Measurements from ENCODE around the gene PALLD. TPM values are rescaled to one million over a fixed set of nuclear protein-coding genes. Genes with fewer than 3 reads are reported as not detected.

Gene PALLD
- total RNA-seq, 1 experiment from 2014 or later = 166 TPM

DNA sequence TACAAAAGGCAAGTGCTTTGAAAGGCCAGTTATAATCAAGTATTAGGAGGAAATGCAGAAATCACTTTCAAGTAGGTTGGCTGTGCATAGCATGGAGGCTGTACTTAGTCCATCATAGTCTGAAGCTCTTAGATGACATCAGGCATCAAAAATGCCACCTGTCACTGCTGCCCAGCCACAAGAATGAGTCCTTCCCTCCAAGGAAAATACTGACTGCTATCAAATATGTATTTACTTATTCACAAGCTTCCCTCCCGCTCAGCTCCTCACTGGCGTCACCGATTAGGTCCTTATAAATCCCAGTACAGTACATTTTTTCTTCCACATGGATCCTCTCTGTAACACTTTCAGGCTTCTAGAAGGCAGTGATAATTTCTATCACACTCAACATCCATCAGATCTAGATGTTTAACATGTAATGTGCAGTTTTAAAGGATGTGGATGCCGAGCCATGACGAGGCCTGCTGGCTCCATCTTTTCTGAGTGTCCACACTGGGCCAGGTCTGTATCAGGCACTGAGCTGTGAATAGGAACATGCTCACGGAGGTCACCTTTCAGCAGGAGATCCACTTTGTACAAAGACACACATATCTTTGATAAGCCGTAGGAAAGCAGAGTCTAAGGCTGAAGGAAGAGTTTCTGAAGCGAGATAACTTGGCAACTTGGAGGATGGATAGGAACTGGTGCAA, 121.9 kb downstream of the PALLD start (continued):
- no peak for TF ChIP-seq CTCF (IDR thresholded peaks at IDR 0.05 in 2 of 3, conservative IDR thresholded peaks at IDR 0.05 in 1 of 3; ENCODE audit: borderline replicate concordance in 1 of 3, insufficient read depth in 1 of 3, low read depth in 2 of 3, low read length in 2 of 3)
- TF ChIP-seq, protein P1, sequence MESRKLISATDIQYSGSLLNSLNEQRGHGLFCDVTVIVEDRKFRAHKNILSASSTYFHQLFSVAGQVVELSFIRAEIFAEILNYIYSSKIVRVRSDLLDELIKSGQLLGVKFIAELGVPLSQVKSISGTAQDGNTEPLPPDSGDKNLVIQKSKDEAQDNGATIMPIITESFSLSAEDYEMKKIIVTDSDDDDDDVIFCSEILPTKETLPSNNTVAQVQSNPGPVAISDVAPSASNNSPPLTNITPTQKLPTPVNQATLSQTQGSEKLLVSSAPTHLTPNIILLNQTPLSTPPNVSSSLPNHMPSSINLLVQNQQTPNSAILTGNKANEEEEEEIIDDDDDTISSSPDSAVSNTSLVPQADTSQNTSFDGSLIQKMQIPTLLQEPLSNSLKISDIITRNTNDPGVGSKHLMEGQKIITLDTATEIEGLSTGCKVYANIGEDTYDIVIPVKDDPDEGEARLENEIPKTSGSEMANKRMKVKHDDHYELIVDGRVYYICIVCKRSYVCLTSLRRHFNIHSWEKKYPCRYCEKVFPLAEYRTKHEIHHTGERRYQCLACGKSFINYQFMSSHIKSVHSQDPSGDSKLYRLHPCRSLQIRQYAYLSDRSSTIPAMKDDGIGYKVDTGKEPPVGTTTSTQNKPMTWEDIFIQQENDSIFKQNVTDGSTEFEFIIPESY (IDR thresholded peaks at IDR 0.05; ENCODE audit: extremely low read depth, insufficient replicate concordance, low read length) = no peak
- TF ChIP-seq, protein P2, sequence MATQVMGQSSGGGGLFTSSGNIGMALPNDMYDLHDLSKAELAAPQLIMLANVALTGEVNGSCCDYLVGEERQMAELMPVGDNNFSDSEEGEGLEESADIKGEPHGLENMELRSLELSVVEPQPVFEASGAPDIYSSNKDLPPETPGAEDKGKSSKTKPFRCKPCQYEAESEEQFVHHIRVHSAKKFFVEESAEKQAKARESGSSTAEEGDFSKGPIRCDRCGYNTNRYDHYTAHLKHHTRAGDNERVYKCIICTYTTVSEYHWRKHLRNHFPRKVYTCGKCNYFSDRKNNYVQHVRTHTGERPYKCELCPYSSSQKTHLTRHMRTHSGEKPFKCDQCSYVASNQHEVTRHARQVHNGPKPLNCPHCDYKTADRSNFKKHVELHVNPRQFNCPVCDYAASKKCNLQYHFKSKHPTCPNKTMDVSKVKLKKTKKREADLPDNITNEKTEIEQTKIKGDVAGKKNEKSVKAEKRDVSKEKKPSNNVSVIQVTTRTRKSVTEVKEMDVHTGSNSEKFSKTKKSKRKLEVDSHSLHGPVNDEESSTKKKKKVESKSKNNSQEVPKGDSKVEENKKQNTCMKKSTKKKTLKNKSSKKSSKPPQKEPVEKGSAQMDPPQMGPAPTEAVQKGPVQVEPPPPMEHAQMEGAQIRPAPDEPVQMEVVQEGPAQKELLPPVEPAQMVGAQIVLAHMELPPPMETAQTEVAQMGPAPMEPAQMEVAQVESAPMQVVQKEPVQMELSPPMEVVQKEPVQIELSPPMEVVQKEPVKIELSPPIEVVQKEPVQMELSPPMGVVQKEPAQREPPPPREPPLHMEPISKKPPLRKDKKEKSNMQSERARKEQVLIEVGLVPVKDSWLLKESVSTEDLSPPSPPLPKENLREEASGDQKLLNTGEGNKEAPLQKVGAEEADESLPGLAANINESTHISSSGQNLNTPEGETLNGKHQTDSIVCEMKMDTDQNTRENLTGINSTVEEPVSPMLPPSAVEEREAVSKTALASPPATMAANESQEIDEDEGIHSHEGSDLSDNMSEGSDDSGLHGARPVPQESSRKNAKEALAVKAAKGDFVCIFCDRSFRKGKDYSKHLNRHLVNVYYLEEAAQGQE (IDR thresholded peaks at IDR 0.05; ENCODE audit: low read depth) = no peak
- TF ChIP-seq TCF7L2 (IDR thresholded peaks at IDR 0.05; ENCODE audit: borderline replicate concordance, extremely low read depth, insufficient read depth, insufficient read length) = no peak
- TF ChIP-seq ZNF274 (IDR thresholded peaks at IDR 0.05; ENCODE audit: low read depth, low read length) = no peak
